ENCODE data around the gene TTC33.
"Not testable (repeated sequence)": the region's sequence is repeated elsewhere in the genome, so short reads cannot be mapped to it uniquely, and the experiment has no call there.

TTC33 gene

DNA sequence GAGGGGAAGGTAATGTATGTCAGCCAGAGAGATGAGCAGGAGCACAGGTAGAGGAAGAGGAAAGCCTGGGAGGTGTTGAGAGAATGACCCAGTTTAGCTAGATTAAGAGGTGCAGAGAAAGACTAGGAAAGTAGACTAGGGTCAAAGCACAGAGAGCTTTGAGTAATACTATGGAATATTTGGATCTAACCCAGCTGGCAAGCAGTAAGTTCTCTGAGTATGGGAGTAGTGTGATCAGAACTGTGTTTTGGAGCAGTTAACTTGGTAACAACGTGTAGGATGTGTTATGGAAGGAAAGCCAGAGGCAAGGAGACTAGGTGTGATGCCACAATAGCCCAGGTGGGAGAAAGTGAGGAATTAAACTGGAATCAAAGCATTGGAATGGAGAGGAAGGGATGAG lies 160.9 kb downstream of the TTC33 start:
- no peak for DNase-seq (ENCODE audit: low read depth)
- H3K4me3 ChIP-seq (ENCODE audit: low read depth, low read length): no peak overlapping the region
- TF ChIP-seq, protein P1, sequence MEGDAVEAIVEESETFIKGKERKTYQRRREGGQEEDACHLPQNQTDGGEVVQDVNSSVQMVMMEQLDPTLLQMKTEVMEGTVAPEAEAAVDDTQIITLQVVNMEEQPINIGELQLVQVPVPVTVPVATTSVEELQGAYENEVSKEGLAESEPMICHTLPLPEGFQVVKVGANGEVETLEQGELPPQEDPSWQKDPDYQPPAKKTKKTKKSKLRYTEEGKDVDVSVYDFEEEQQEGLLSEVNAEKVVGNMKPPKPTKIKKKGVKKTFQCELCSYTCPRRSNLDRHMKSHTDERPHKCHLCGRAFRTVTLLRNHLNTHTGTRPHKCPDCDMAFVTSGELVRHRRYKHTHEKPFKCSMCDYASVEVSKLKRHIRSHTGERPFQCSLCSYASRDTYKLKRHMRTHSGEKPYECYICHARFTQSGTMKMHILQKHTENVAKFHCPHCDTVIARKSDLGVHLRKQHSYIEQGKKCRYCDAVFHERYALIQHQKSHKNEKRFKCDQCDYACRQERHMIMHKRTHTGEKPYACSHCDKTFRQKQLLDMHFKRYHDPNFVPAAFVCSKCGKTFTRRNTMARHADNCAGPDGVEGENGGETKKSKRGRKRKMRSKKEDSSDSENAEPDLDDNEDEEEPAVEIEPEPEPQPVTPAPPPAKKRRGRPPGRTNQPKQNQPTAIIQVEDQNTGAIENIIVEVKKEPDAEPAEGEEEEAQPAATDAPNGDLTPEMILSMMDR (IDR thresholded peaks at IDR 0.05; ENCODE audit: low read depth, low read length, missing control alignments): no peak
- in situ Hi-C loops (cut with HindIII; ENCODE audit: low sequenced_read_pairs): no loop called here

DNA sequence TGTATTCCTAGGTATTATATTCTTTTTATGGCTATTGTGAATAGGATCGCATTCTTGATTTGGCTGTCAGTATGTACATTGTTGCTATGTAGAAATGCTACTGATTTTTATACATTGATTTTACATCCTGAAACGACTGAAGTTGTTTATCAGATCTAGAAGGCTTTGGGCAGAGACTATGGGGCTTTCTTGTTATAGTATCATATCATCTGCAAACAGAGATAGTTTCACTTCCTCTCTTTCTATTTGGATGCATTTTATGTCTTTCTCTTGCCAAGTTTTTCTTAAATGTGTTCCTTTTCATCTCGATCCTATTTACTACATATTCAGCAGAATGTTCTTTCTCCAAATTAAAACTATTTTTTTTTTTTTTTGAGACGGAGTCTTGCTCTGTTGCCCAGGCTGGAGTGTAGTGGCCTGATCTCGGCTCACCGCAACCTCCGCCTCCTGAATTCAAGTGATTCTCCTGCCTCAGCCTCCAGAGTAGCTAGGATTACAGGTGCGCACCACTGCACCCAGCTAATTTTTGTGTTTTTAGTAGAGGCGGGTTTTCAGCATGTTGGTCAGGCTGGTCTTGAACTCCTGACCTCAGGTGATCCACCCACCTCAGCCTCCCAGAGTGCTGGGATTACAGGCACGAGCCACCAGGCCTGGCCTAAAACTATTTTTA lies 163.9 kb downstream of the TTC33 start:
- in situ Hi-C loops (cut with HindIII; ENCODE audit: low sequenced_read_pairs); DNase-seq (ENCODE audit: low read depth); H3K4me3 ChIP-seq (ENCODE audit: low read depth, low read length): not testable (repeated sequence)

DNA sequence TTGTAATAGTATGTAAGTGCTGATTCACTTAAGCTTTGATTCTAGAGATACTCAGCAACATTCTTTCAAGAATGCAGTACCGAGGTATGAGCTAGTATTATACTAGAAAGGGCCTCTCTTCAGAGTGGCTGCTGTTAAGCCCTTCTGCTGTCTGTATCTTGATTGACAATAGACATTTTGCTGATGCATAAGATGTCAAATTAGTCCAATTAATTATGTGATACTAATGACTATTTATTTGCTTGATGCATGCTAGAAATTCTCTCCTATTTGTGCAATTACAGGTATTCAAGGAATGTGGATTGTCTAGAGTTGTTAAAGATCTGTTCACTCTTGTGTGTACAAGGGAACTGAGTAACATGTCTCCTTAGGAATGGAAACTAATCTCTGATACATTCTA lies 168.4 kb downstream of the TTC33 start:
- H3K4me3 ChIP-seq (ENCODE audit: low read depth, low read length): no peak overlapping the region
- in situ Hi-C loops (cut with HindIII; ENCODE audit: low sequenced_read_pairs): no loop called here
- no peak for DNase-seq (ENCODE audit: low read depth)
- TF ChIP-seq, protein P1 (IDR thresholded peaks at IDR 0.05; ENCODE audit: low read depth, low read length, missing control alignments): no peak

DNA sequence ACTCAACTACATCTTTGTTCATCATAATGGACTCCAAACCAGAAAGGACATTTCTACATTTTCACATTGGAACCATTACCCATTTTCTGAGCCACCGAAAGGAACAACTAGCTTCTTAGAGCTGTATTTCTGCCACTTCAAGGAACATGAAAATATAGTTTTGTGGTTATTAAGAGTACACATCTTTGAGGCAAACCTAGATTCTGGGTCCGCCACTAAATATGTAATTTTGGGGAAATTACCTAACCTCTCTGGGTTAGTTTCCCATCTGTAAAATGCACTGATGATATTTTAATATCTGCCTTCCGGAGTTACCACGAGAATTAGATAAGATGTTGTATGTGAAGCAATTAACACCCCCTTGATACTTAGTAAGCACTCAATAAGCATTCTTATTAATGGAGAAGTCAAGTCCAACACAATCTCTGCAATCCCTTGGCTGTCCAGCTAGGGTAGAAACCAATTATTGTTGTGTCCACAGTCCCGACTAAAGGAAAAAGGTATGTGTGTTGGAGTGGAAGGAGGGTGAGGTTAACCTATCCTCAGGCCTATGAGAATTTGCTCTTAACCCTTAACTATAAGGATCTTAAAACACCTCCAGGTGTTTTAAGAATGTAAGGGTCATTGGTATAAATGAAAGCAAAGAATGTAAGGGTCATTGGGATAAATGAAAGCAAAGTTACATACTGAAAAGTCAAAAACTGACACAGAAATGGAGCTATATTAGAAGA lies 170.1 kb downstream of the TTC33 start:
- H3K4me3 ChIP-seq (ENCODE audit: low read depth, low read length): no peak overlapping the region
- in situ Hi-C loops (cut with HindIII; ENCODE audit: low sequenced_read_pairs): no loop called here
- no peak for DNase-seq (ENCODE audit: low read depth)
- TF ChIP-seq, protein P1 (IDR thresholded peaks at IDR 0.05; ENCODE audit: low read depth, low read length, missing control alignments): no peak

DNA sequence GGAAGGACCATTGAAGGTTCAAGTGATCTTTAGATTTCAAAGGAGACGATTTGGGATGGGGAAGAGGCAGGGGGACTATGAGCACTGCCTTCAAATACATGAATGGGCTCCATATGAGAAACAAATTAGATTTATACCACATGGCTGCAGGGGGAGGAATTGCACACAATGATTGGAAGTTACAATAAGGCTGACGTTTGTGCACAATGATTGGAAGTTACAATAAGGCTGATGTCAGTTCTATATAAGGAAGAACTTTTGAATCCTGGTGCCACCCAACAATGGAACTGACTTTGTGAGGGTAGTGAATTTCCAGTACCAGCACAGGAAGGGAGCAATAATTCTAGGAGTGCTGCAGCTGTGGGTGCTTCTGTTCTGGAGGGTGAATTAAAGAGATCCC lies 171.7 kb downstream of the TTC33 start:
- H3K4me3 ChIP-seq (ENCODE audit: low read depth, low read length): no peak overlapping the region
- TF ChIP-seq, protein P1 (IDR thresholded peaks at IDR 0.05; ENCODE audit: low read depth, low read length, missing control alignments): no peak
- DNase-seq (ENCODE audit: low read depth): no peak
- in situ Hi-C loops (cut with HindIII; ENCODE audit: low sequenced_read_pairs): no loop called here

DNA sequence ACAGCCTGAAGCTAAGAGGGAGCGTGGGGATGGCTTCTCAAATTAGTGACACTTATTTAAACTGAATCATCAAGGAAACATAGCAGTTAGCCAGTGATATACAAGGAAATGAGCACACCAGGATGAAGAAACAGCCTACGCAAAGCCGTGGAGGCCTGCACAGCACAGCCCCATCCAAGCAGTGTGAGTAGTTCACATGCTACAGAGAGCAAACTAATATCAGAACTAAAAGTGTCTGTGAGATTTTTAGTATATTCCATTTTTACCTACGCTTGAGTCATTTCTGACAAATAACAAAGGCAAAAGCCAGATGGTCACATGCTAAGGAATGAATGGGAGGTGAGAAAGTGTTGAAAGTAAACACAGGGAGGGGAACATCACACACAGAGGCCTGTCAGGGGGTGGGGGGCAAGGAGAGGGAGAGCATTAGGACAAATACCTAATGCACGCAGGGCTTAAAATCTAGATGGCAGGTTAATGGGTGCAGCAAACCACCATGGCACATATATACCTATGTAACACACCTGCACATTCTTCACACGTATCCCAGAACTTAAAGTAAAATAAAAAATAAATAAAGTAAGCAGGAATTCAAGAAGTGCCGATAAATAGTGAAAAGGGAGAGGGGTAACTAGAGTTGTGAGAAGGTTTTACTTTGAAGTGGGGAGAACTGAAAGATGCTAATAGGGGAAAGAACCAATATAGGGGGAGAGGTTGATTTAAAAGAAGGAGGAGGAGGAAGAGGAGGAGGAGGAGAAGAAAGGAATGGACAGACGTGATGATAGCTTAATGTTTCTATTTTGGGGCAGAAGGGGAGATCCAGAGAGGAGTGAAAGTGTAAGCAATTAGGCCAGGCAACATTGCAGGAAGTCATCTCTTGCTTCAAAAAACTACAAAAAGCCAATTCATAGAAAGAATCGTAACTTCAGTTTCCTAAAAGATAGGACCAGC lies 177.0 kb downstream of the TTC33 start:
- in situ Hi-C loops (cut with HindIII; ENCODE audit: low sequenced_read_pairs): no loop called here
- DNase-seq (ENCODE audit: low read depth): no peak
- no peak overlapping the region for H3K4me3 ChIP-seq (ENCODE audit: low read depth, low read length)
- TF ChIP-seq, protein P1 (IDR thresholded peaks at IDR 0.05; ENCODE audit: low read depth, low read length, missing control alignments): no peak
